GM19452 (cell line): ENCODE results near the gene MLF2.
A peak's percentile ranks its signal among the peaks of the same experiment; 100 is the strongest.

ENCODE experiments used
- ATAC-seq: cut with Tn5 transposase; IDR thresholded peaks from one replicate; pipeline ENCODE4 v1.9.1; 2021; ENCODE audit not compliant: unreplicated experiment

Gene MLF2

GRCh38 chr12:6752921-6753771 lies at the start of gene MLF2:
MLF2 (minus strand) TSS chr12:6753141; CDS start chr12:6752334, 807 bp downstream.
- ATAC-seq = peak; percentile 84

- no peak for ATAC-seq
Observed at GRCh38 chr12:6799147-6799546, 46.2 kb upstream of the MLF2 start.

- no peak for ATAC-seq
Observed at GRCh38 chr12:6796576-6796975, 43.6 kb upstream of the MLF2 start.

- no peak for ATAC-seq
Observed at GRCh38 chr12:6795088-6795487, 42.1 kb upstream of the MLF2 start.

- no peak for ATAC-seq
Observed at GRCh38 chr12:6792522-6793201, 39.7 kb upstream of the MLF2 start.

GRCh38 chr12:6791931-6792520 lies 39.1 kb upstream of the MLF2 start:
- no peak for ATAC-seq

- ATAC-seq = no peak
Observed at GRCh38 chr12:6790496-6791150, 37.7 kb upstream of the MLF2 start.

- ATAC-seq = no peak
Observed at GRCh38 chr12:6788972-6789924, 36.3 kb upstream of the MLF2 start, which contains the start of gene CD4. CD4 (plus strand) TSS chr12:6789528; CDS start chr12:6800139, 10,611 bp downstream.

GRCh38 chr12:6787309-6787708 lies 34.4 kb upstream of the MLF2 start:
- ATAC-seq = no peak

GRCh38 chr12:6786416-6787094 lies 33.6 kb upstream of the MLF2 start:
- no peak for ATAC-seq

GRCh38 chr12:6784761-6785160 lies 31.8 kb upstream of the MLF2 start:
- ATAC-seq = no peak

- no peak for ATAC-seq
Observed at GRCh38 chr12:6784296-6784695, 31.4 kb upstream of the MLF2 start.

GRCh38 chr12:6783828-6784227 lies 30.9 kb upstream of the MLF2 start:
- ATAC-seq = no peak

GRCh38 chr12:6782850-6783566 lies 30.1 kb upstream of the MLF2 start:
- no peak for ATAC-seq

GRCh38 chr12:6782119-6782518 lies 29.2 kb upstream of the MLF2 start:
- ATAC-seq = no peak

GRCh38 chr12:6780573-6780972 lies 27.6 kb upstream of the MLF2 start:
- no peak for ATAC-seq

- no peak for ATAC-seq
Observed at GRCh38 chr12:6779708-6780432, 26.9 kb upstream of the MLF2 start.
